Chondrocyte (in vitro differentiated cells): ENCODE data around the gene SDHAF4. TPM values are rescaled to one million over a fixed set of nuclear protein-coding genes. Genes with fewer than 3 reads are reported as not detected.

Experiments
- DNase-seq: peaks from one replicate; pipeline ENCODE4 v3.0.0; 2021; ENCODE audit warnings: mixed read lengths, low spot score
- H3K27ac Mint-ChIP-seq: one replicate; pipeline ENCODE4 v1.8.0; 2021; ENCODE audit warnings: mild to moderate bottlenecking, moderate library complexity, mixed read lengths; ENCODE audit not compliant: unreplicated experiment
- H3K27me3 Mint-ChIP-seq: 2 replicates; pipeline ENCODE4 v1.8.0; 2021; ENCODE audit warnings: low read depth, mixed read lengths
- H3K36me3 Mint-ChIP-seq: 2 replicates; pipeline ENCODE4 v1.8.0; 2021; ENCODE audit warnings: low read depth, mixed read lengths
- H3K4me1 Mint-ChIP-seq: 2 replicates; pipeline ENCODE4 v1.8.0; 2021; ENCODE audit warnings: low read depth, mild to moderate bottlenecking, mixed read lengths
- H3K4me3 Mint-ChIP-seq: one replicate; pipeline ENCODE4 v1.8.0; 2021; ENCODE audit warnings: mild to moderate bottlenecking, moderate library complexity, mixed read lengths; ENCODE audit not compliant: unreplicated experiment
- H3K9me3 Mint-ChIP-seq: 2 replicates; pipeline ENCODE4 v1.8.0; 2021; ENCODE audit warnings: low read depth, mixed read lengths
- CTCF ChIP-seq: fragments of 200-600 bp; sonication (generic); IDR thresholded peaks from 2 replicates; pipeline ENCODE4 v1.5.0; 2021; ENCODE audit warnings: antibody characterized with exemption, mild to moderate bottlenecking, moderate library complexity
- total RNA-seq: library from RNA; stranded (reverse); gene quantifications from 3 replicates; pipeline ENCODE4 v1.2.1, GENCODE V29; 2021

The SDHAF4 gene
- total RNA-seq, 1 donor from 2014 or later, result 9.4 TPM

- peaks cover 13% of the 10 kb centered on the region for H3K4me1 Mint-ChIP-seq
- no peak for TF ChIP-seq CTCF
- H3K9me3 Mint-ChIP-seq, result no peaks in the 10 kb centered on the region
These were observed 36.7 kb upstream of the SDHAF4 start for GRCh38 chr6:70530023-70530422.

GRCh38 chr6:70531133-70531532 is 35.6 kb upstream of the SDHAF4 start:
- H3K4me3 Mint-ChIP-seq, result no peak overlapping the region
- H3K4me1 Mint-ChIP-seq, result peaks cover 13% of the 10 kb centered on the region
- peaks cover under 1% of the 10 kb centered on the region for H3K36me3 Mint-ChIP-seq
- H3K27ac Mint-ChIP-seq, result no peak overlapping the region
- no peaks in the 10 kb centered on the region for H3K27me3 Mint-ChIP-seq
- DNase-seq, result no peak
- no peaks in the 10 kb centered on the region for H3K9me3 Mint-ChIP-seq
- TF ChIP-seq CTCF, result no peak

More at GRCh38 chr6:70530023-70530422, 36.7 kb upstream of the SDHAF4 start:
- Mint-ChIP-seq H3K36me3 (no peaks in the 10 kb centered on the region), H3K4me3 (no peak overlapping the region), H3K27ac (no peak overlapping the region), H3K27me3 (no peaks in the 10 kb centered on the region)
- DNase-seq, result no peak

- no peak for TF ChIP-seq CTCF
- Mint-ChIP-seq H3K27ac (no peak overlapping the region), H3K9me3 (no peaks in the 10 kb centered on the region), H3K36me3 (peaks cover 10% of the 10 kb centered on the region), H3K4me1 (no peaks in the 10 kb centered on the region), H3K4me3 (no peak overlapping the region), H3K27me3 (no peaks in the 10 kb centered on the region)
- DNase-seq, result no peak
These were observed 29.5 kb upstream of the SDHAF4 start for GRCh38 chr6:70537266-70537665.

GRCh38 chr6:70538376-70538775 is 28.4 kb upstream of the SDHAF4 start:
- H3K36me3 Mint-ChIP-seq, result peaks cover 10% of the 10 kb centered on the region
- no peaks in the 10 kb centered on the region for H3K27me3 Mint-ChIP-seq
- no peak overlapping the region for H3K4me3 Mint-ChIP-seq
- no peak for DNase-seq
- no peaks in the 10 kb centered on the region for H3K4me1 Mint-ChIP-seq
- TF ChIP-seq CTCF, result no peak
- no peaks in the 10 kb centered on the region for H3K9me3 Mint-ChIP-seq
- no peak overlapping the region for H3K27ac Mint-ChIP-seq

GRCh38 chr6:70547313-70547712 is 19.4 kb upstream of the SDHAF4 start:
- peak; percentile 78 for TF ChIP-seq CTCF
- Mint-ChIP-seq H3K27ac (no peak overlapping the region), H3K4me3 (no peak overlapping the region), H3K27me3 (no peaks in the 10 kb centered on the region), H3K36me3 (peaks cover 5% of the 10 kb centered on the region), H3K4me1 (peaks cover 7% of the 10 kb centered on the region), H3K9me3 (peaks cover 3% of the 10 kb centered on the region)
- DNase-seq, result no peak
